ENCODE measurements around the gene SLIT3.

SLIT3 gene

DNA sequence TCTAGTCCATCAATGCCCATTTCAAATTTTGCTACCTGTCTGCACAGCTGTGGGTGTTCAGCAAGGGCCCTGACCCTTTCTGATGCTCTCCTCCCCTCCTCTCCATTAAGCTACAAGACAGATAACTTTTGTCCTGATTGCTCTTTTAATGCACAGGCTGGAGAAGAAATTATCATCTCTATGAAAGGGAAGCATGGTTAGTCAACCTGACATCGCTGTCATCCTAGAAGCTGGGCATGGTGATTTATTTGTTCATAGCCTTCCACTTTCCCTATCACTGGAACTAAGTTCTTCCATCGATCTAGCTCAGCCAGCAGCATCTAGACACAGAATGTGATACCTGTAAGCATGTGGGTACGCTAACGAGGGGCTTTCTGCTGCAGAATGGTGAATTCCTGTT lies 50.1 kb downstream of the SLIT3 start:
- H3K4me1 Mint-ChIP-seq: peaks cover 27% of the 10 kb centered on the region
- no peaks in the 10 kb centered on the region for H3K9me3 Mint-ChIP-seq
- TF ChIP-seq CTCF (IDR thresholded peaks at IDR 0.05): no peak
- no peak overlapping the region for H3K4me3 Mint-ChIP-seq
- peaks cover 13% of the 10 kb centered on the region for H3K27me3 Mint-ChIP-seq (ENCODE audit: low read depth, poor library complexity)
- DNase-seq: no peak
- H3K27ac Mint-ChIP-seq: no peak overlapping the region
- H3K36me3 Mint-ChIP-seq (ENCODE audit: low read depth): peaks cover 17% of the 10 kb centered on the region

- Mint-ChIP-seq H3K4me3 (no peak overlapping the region), H3K4me1 (peaks cover 21% of the 10 kb centered on the region), H3K36me3 (ENCODE audit: low read depth) (peaks cover 17% of the 10 kb centered on the region), H3K27ac (no peak overlapping the region), H3K9me3 (no peaks in the 10 kb centered on the region), H3K27me3 (ENCODE audit: low read depth, poor library complexity) (peaks cover 8% of the 10 kb centered on the region)
- no peak for TF ChIP-seq CTCF (IDR thresholded peaks at IDR 0.05)
- DNase-seq: no peak
Measured at GRCh38 chr5:169248996-169249395, 51.9 kb downstream of the SLIT3 start.

- DNase-seq: no peak
- H3K4me1 Mint-ChIP-seq: peaks cover 16% of the 10 kb centered on the region
- no peak for TF ChIP-seq CTCF (IDR thresholded peaks at IDR 0.05)
- H3K27ac Mint-ChIP-seq: no peak overlapping the region
- H3K4me3 Mint-ChIP-seq: no peak overlapping the region
- H3K27me3 Mint-ChIP-seq (ENCODE audit: low read depth, poor library complexity): peaks cover 6% of the 10 kb centered on the region
- no peaks in the 10 kb centered on the region for H3K9me3 Mint-ChIP-seq
- peaks cover 17% of the 10 kb centered on the region for H3K36me3 Mint-ChIP-seq (ENCODE audit: low read depth)
Measured at GRCh38 chr5:169248550-169248949, 52.4 kb downstream of the SLIT3 start.

DNA sequence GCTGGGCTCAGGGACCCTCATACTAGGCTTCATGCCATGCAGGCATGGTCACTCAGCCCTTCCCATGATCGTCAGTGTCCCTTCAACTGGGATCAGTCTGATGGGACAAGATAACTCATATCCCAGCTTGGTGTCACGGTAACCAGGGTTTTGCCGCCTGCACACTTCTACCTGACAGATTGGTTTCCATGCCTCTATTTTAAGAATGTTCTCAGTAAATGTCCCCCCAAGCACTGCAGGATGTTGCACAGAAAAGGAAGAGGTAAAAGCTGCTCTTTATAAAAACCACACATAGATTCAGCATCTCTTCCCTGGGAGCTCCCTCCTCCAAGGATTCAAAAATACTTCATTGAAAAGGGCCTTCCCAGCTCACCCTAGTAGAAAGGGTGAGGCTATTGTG lies 56.1 kb downstream of the SLIT3 start:
- no peak for TF ChIP-seq CTCF (IDR thresholded peaks at IDR 0.05)
- H3K36me3 Mint-ChIP-seq (ENCODE audit: low read depth): peaks cover 42% of the 10 kb centered on the region
- H3K27ac Mint-ChIP-seq: no peak overlapping the region
- H3K27me3 Mint-ChIP-seq (ENCODE audit: low read depth, poor library complexity): peaks cover 3% of the 10 kb centered on the region
- H3K4me3 Mint-ChIP-seq: no peak overlapping the region
- DNase-seq: no peak
- no peaks in the 10 kb centered on the region for H3K4me1 Mint-ChIP-seq
- peaks cover 9% of the 10 kb centered on the region for H3K9me3 Mint-ChIP-seq

- Mint-ChIP-seq H3K36me3 (ENCODE audit: low read depth) (peaks cover 45% of the 10 kb centered on the region), H3K9me3 (peaks cover 19% of the 10 kb centered on the region), H3K4me1 (no peaks in the 10 kb centered on the region), H3K27ac (no peak overlapping the region), H3K4me3 (no peak overlapping the region), H3K27me3 (ENCODE audit: low read depth, poor library complexity) (peaks cover 3% of the 10 kb centered on the region)
- TF ChIP-seq CTCF (IDR thresholded peaks at IDR 0.05): no peak
- DNase-seq: no peak
Measured at GRCh38 chr5:169243651-169244422, 57.1 kb downstream of the SLIT3 start.

DNA sequence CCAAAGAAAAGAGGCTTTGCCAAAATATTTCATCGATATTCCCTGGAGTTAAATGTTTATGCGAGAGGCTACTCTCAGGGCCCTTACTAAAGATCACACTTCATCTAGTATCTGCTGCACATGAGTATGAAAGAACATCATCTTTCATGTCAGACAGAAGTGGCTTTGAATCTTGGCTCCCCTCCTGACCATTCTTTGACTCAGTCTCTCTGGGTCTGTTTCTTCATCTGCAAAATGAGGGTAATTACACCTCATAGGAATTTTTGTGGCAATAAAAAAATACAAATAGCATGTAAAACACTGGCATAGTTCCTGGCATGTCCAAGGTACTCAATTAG lies 58.1 kb downstream of the SLIT3 start:
- Mint-ChIP-seq H3K4me3 (no peak overlapping the region), H3K27me3 (ENCODE audit: low read depth, poor library complexity) (peaks cover 3% of the 10 kb centered on the region), H3K36me3 (ENCODE audit: low read depth) (peaks cover 49% of the 10 kb centered on the region), H3K9me3 (peaks cover 29% of the 10 kb centered on the region), H3K27ac (no peak overlapping the region), H3K4me1 (no peaks in the 10 kb centered on the region)
- DNase-seq: no peak
- TF ChIP-seq CTCF (IDR thresholded peaks at IDR 0.05): no peak

All from nephron progenitor cell (in vitro differentiated cells).